Measurements from ENCODE around the gene PCTP. TPM values are rescaled to one million over a fixed set of nuclear protein-coding genes. Genes with fewer than 3 reads are reported as not detected.

Gene PCTP
- total RNA-seq, 3 donors from 2014 or later, result 19.3 to 29.4 (median 25.0) TPM

DNA sequence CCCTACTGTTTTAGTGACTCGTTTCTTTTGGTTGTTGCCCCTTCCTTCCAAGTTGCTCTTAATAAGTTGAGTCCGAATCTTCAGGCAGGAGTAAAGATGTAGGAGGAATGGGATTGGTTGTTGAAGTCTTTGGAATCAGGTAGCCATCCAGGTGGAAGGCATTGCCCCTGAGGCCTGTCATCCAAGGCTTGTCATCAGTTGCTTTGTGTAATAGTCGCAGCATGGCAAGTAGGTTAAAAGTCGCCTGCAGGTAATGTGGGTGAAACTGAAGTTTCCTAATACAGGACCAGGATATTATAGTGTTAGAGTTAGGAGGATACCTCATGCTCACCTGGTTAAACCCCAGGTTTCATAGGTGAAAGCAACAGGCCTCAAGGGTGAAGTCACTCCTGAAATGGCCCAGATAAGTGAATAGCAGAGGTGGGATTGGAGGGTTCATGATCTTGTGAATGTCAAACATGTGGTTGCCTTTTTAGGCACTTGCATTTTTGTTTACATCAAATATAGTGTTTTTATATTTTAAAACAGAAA is 934 bp downstream of the PCTP start:
- Histone ChIP-seq H3K4me3 (peak overlapping the region; percentile 72 to 93 (median 77)), H3K27ac (peak overlapping the region in 1 of 2 donors; percentile 91), H3K36me3 (no peaks in the 10 kb centered on the region), H3K27me3 (no peaks in the 10 kb centered on the region), H3K9me3 (no peaks in the 10 kb centered on the region), H3K4me1 (peaks cover 0 to 6% of the 10 kb centered on the region in 2 donors)
- TF ChIP-seq POLR2AphosphoS5 (IDR thresholded peaks at IDR 0.05), result no peak
- no peak for TF ChIP-seq CTCF (IDR thresholded peaks at IDR 0.05)
- TF ChIP-seq POLR2A (IDR thresholded peaks at IDR 0.05), result no peak
- no peak for DNase-seq (ENCODE audit: low spot score in 2 of 2)
- intact Hi-C loops (cut with DNase I; ENCODE audit: low total_unique reads), result no loop called here

DNA sequence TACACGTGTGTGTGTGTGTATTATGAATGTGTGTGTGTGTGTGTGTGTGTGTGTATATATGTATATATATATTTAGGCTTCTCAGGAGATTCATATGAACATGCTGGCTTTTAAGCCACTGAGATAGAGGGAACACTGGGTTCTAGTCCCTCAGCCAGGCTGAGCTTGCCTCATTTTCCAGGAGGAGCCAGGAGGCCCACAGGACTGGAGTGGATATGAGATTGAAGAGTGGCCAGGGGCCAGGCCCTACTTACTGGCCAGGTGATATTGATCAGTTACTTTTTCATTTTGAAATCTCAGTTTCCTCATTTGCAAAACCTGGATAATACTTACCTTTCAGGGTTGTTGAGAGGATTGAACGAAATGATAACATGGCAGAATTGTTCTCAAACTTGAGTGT is 5.8 kb downstream of the PCTP start:
- no peaks in the 10 kb centered on the region for H3K36me3 ChIP-seq
- H3K27me3 ChIP-seq, result no peaks in the 10 kb centered on the region
- H3K9me3 ChIP-seq, result no peaks in the 10 kb centered on the region
- DNase-seq (ENCODE audit: low spot score in 2 of 2), result no peak
- H3K4me3 ChIP-seq, result no peak overlapping the region
- intact Hi-C loops (cut with DNase I; ENCODE audit: low total_unique reads), result no loop called here
- TF ChIP-seq POLR2A (IDR thresholded peaks at IDR 0.05) (no peak), POLR2AphosphoS5 (IDR thresholded peaks at IDR 0.05) (no peak)
- H3K27ac ChIP-seq, result no peak overlapping the region
- H3K4me1 ChIP-seq, result peaks cover 0 to 6% of the 10 kb centered on the region in 2 donors

DNA sequence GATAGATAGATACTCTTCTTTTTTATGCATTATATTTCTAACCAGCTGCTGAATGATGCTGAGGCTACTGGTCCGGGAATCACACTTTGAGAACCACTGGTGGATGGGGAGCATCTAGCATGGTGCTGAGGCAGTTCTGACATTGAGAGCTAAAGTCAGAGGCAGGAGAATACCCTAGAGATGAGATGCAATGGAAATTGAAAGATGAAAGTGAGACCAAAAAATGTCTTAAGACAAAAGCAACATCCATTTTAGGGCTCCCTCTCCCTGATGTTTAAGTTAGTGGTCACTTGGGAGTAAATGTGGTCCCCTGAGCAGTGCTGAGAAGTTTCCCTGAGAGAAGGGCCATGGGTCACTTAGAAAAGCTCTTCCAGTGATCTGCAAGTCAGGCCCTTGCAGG is 6.8 kb downstream of the PCTP start:
- DNase-seq (ENCODE audit: low spot score in 2 of 2), result no peak
- H3K4me3 ChIP-seq, result no peak overlapping the region
- peaks cover 0 to 4% of the 10 kb centered on the region in 2 donors for H3K4me1 ChIP-seq
- no peaks in the 10 kb centered on the region for H3K36me3 ChIP-seq
- H3K9me3 ChIP-seq, result no peaks in the 10 kb centered on the region
- intact Hi-C loops (cut with DNase I; ENCODE audit: low total_unique reads), result no loop called here
- TF ChIP-seq CTCF (IDR thresholded peaks at IDR 0.05) (no peak), POLR2A (IDR thresholded peaks at IDR 0.05) (no peak), POLR2AphosphoS5 (IDR thresholded peaks at IDR 0.05) (no peak)
- no peaks in the 10 kb centered on the region for H3K27me3 ChIP-seq
- H3K27ac ChIP-seq, result peak overlapping the region; percentile 1 to 14

DNA sequence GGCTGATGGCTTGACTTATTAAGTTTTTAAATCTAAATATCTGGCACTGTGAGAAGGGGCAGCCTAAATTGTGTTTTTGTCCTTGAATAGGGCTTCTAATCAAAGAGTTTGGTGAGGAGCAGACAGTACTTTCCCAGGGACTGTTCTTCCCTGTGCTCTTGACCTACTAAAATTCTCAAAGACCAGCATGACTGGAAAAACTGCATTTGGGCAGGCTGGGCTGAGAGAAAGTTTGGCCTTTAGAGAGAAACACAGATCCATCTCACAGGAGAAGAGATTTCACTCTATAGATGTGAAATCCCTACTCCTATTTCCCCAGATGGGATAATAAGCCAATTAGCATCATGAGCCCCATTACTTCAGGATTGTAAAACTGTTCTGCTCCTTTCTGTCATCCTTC is 7.3 kb downstream of the PCTP start:
- Histone ChIP-seq H3K36me3 (no peaks in the 10 kb centered on the region), H3K4me1 (no peaks in the 10 kb centered on the region), H3K4me3 (no peak overlapping the region), H3K9me3 (no peaks in the 10 kb centered on the region), H3K27ac (peak overlapping the region; percentile 1 to 14), H3K27me3 (no peaks in the 10 kb centered on the region)
- intact Hi-C loops (cut with DNase I; ENCODE audit: low total_unique reads), result no loop called here
- DNase-seq (ENCODE audit: low spot score in 2 of 2), result no peak
- no peak for TF ChIP-seq POLR2A (IDR thresholded peaks at IDR 0.05)
- TF ChIP-seq CTCF (IDR thresholded peaks at IDR 0.05), result no peak
- TF ChIP-seq POLR2AphosphoS5 (IDR thresholded peaks at IDR 0.05), result no peak

DNA sequence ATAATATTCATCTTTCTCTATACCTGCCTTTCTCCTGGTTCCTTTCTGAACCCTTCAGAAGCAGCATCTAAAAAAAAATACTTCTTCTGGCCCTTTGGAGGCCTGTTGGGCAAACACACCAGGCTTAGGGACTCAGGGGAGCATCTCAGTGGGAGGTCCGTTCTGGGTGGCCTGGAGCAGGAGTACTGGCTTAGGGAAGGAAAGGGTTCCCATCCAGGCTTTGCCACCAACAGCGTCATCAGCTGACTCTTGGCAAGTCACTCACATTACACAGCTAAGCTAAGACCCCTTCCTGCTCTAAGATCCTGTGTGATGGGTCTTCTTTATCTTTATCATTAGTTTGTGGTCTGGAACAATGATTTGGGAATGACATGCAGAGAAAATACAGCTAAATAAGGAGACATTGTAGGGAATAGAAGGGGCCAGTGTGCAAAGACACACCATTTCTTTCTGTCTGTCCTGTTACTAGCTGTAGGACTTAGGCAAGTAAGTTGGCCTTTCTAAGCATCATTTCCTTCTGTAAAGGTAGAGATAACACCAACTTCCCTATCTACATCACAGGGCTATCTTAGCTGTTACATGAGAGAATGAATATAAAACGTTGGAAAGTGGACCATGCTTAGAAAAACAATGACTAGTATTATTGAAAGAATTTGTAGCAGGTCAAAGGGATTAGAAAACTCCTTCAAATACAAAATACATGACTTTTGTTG is 9.9 kb downstream of the PCTP start:
- no peak overlapping the region for H3K27ac ChIP-seq

More for the DNA sequence above, 9.9 kb downstream of the PCTP start:
- intact Hi-C loops (cut with DNase I; ENCODE audit: low total_unique reads), result no loop called here
- Histone ChIP-seq H3K4me3 (no peak overlapping the region), H3K4me1 (no peaks in the 10 kb centered on the region), H3K9me3 (no peaks in the 10 kb centered on the region), H3K27me3 (no peaks in the 10 kb centered on the region), H3K36me3 (no peaks in the 10 kb centered on the region)
- TF ChIP-seq POLR2A (IDR thresholded peaks at IDR 0.05) (no peak), CTCF (IDR thresholded peaks at IDR 0.05) (no peak), POLR2AphosphoS5 (IDR thresholded peaks at IDR 0.05) (no peak)
- no peak for DNase-seq (ENCODE audit: low spot score in 2 of 2)
